HG03354 (cell line): Measurements from ENCODE around the gene MTERF2.
"Not testable (repeated sequence)": the region's sequence is repeated elsewhere in the genome, so short reads cannot be mapped to it uniquely, and the experiment has no call there.

ENCODE experiments used
- ATAC-seq: cut with Tn5 transposase; IDR thresholded peaks from one replicate; pipeline ENCODE4 v1.9.1; 2021; ENCODE audit warnings: mild to moderate bottlenecking; ENCODE audit not compliant: unreplicated experiment, poor library complexity, severe bottlenecking

MTERF2 gene

DNA sequence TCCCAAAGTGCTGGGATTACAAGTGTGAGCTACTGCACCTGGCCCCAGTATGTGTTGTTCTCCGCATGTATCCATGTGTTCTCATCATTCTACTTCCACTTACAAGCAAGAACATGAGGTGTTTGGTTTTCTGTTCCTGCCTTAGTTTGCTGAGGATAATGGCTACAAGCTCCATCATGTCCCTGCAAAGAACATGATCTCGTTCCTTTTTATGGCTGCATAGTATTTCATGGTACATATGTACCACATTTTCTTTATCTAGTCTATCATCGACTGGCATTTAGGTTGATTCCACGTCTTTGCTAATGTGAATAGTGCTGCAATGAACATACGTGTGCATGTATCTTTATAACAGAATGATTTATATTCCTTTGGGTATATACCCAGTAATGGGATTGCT lies 9.2 kb upstream of the MTERF2 start:
- ATAC-seq = not testable (repeated sequence)

DNA sequence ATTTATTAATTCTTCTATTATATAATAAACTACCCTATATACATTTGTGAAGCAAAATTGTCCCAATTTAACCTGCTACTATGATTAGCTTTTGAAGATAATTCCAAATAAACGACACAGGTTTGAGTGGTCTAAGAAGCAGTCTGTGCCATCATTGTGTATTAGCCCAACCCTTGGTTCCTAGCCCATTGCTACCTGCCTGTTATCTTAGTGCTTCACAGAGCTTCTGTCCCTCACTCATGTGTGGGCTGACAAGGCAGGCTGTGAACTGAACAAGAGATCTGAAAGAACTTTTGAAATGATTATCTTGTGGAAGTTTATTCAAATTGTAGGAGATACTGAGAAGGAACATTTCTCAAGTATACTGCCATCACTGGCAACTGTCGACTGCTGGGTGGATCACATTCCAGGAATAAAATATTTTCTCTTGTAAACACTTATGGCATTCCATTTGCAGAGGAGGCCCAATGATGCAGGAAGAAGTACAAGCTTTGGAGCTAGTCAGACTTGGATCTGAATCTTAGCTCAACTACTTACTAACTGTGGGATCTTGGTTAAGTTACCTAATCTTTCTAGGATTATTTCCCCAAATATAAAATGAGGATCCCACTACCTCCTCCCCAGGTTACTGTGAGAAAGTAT lies 7.8 kb upstream of the MTERF2 start:
- no peak for ATAC-seq

DNA sequence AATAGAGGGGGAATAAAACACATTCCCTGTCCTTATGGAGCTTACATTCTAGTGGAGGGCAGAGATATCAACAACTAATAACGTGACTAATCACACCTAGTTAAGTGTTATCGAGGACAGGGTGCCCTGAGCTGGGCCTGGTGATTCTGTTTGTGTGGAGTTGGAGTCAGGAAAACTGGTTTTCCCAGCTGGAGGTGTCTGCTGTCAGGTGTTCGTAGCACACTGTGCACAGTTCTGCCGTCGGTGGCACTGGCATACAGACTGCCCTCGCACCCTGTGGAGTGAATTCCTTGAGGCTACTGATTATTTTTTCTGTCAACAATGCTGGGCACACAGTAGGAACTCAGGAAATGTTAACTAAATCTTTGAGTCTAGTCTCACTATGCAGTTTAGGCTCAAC lies 900 bp upstream of the MTERF2 start:
- ATAC-seq = no peak

DNA sequence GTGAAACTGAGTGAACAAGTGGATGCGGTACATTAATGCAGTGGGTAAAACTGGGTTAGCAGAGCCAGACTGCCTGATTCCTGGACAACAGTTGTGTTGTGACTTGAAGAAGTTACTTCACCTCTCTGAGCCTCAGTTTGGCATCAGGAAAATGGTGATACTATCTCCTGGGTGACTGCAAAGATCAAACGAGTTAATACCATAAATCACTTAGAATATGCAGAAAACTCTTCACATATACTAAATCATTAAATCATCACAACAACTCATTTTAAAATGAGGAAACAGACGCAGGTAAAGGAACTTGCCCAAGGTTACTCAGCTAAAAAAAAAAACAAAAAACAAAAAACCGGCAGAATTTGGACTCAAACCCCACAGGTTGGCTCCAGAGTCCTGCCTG lies 811 bp downstream of the MTERF2 start:
- no peak for ATAC-seq

DNA sequence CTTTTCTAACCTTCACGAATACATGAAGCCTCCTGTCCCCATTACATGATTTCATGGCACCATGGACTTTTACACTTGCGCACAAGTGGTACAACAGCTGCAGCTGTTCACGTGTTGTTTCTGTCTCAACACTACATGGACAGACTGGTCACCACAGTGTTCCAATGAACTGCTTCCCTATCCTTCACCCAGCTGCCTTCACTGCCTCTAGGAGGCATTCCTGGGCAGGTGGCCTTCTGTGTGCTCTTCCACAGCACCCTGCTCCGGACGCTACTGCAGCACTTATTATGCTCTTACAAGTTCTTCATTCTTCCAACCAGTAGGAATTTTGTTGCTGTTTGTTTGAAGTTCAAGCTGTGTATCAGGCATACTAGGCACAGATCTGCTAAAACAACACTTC lies 1.5 kb downstream of the MTERF2 start:
- no peak for ATAC-seq

DNA sequence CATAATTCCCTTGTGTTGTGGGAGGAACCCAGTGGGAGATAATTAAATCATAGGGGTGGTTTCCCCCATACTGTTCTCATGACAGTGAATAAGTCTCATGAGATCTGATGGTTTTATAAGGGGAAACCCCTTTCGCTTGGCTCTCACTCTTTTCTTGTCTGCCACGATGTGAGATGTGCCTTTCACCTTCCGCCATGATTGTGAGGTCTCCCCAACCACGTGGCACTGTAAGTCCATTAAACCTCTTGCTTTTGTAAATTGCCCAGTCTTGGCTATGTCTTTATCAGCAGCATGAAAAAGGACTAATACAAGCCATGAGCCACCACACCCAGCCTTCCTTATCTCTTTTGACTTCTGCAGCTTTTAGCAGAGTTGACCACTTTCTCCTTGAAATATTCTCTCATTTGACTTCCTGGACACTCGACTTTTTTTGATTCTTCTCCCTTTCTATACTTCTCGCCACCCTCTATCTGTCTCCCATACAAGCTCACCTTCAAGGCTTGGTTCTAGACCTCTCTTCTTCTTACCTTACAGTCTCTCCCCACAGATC lies 2.3 kb downstream of the MTERF2 start:
- no peak for ATAC-seq

DNA sequence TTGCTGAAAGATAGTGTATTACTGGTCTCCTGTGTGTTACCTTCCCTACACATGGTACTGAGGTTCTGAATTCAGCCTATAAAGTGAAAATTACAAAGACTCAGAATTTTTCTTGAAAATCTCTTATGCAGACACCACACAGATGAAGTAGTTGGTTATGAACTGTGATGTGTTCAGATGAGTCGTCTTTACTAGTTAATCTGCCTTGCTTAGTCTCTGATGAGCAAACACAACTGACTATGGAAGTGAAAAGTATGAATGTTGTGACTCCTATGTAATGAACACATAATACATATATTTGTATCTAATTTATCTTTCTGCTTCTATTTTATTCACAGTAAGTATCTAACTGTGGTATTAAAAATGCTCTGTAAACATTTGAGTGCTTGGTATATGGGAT lies 4.7 kb downstream of the MTERF2 start:
- no peak for ATAC-seq

DNA sequence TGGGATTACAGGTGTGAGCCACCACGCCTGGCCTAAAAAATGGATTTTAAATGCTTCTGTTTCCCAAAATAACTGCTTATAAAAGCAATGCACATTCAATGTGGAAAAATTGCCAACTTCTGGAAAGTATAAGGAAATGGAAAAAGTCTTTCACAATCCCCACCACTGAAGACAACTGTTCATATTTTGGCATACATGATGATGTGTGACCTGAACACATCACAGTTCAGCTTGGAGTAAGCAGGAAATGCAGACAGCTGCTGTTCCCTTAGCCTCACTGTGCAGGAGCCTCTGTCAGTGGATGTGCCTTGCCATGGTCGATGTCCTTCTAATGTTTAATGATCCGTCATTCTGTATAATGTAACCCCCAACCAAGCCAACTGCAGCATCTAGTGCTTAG lies 5.2 kb downstream of the MTERF2 start:
- ATAC-seq = no peak

DNA sequence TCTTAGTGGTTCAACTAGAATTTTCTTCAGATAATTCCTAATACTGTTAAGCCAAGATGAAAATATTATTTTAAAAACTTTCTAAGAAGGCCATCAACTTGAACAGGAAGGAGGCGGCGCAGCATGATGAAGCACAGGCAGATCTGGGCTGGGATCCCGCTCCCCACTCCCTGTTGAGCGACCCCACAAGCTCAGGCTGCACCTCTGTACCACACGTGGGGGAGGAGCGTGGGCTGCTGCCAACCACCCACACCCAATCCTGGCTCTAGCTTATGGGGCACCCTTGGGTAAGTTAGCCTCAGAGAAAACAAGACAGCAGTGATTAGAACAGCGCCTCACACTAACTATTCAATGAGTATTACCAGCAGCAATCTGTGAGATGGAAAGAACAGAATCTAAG lies 6.0 kb downstream of the MTERF2 start:
- no peak for ATAC-seq

DNA sequence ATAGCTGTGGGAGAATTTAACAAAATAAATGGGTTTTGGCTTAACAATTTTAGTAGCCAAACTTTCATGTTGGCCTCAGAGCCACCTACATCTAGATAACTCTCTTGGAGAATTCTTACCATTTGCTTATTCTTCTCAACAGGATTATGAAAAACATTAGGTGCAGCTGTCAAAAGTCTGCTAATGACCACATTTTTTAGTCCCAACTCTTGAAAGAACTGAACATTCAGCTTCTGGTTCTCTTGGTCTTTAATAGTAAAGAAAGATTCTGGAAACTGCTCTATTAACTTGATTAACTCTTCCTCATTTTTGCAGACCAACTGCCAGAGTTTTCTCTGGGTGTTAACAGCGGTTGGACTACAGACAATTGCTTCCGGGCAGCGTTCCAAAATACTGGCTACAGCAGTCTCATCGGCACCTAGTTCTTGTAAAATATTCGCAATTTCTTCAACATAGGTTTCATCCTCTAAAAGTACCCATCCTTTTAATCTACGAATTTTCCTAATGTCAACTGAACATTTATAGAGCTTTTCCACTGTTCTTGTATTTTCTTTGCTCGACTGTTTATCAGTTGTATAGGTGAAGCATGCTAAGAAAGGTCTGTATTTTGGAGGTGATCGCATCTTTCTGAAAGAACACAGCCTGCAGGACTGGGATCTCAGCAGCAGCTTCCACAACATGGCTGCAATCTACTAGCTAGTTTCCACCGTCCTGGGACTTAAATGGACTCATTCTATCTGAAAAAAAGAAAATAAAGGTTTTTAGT lies 8.7 kb downstream of the MTERF2 start:
- ATAC-seq = no peak

DNA sequence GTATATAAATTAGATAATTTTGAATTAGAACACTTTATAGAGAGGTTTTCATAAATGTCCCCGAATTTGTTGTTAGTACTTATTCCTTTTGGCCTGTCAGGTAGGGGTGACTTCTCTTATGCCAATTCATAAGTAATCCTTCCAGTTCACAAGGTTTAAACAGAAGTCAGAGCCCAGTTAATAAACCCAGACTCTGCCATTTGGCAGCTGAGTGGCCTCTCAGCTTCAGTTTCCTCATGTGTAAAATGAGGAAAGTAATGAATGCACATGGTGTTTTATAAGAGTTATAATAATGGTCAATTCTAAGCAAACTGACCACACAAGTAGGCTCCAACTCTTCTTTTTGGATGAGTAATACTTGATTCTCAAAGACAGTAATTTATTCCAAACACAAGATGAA lies 10.3 kb downstream of the MTERF2 start:
- no peak for ATAC-seq

DNA sequence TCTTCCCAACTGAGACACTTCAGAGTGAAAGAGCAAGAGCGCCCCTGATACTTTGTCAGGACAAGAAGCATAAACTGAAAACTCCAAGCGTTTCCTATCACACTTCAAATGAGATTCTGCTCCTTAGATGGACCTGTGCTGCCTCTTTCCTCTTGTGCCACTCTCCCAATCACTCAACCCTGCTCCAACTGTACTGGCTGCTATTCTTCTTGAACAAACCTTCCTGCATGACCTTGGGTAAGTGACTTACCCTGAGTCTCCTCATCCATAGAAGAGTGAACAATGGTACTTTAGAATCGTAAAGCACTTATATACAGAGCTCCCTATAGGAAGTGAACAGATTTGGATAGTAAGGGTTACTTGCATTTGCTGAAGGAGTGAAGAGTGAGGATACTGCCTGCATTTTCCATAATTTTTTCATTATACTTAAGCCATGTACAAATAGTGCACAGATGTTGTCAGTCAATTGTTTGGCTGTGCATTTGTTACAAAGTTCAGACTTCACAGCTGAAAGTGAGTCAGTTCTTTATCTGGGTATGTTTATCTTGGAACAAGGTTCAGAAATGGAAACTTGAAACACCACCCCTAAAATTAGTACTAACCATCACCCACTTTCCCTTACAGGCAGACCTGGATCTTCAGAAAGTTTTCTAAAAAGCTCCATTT lies 10.8 kb downstream of the MTERF2 start:
- ATAC-seq = no peak

DNA sequence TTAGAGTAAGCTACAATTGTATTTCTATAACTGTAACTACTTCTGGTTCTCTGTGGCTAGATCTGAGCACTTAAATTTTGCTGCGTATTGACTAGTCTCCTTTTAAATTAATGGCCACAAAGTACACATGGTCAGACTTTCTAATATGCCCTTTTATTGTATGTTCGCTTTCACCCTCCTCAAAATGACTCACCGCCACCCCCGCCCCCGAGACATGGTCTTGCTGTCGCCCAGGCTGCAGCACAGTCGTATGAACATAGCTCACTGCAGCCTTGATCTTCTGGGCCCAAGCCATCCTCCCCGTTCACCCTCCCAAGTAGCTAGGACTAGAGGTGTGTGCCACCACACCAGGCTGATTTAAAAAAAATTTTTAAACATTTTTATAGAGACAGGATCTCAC lies 11.8 kb downstream of the MTERF2 start:
- no peak for ATAC-seq

DNA sequence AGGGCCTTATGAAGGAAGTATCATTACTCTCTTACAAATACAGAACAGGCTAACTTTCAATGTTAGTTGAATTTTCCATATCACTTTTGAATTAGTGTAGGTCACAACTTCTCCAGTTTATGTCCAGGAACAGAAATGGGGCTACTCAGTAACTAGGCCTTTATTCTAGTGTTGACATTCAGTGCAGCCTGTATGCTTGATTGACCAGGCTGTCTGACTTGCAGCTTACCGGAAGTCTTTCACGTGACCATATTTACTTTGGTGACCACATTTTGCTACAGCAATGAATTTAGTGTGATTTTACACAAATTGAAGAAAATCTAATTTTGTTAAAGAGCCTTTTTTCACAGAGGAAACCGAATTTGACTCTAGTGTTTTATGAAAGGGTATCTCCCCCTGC lies 12.4 kb downstream of the MTERF2 start:
- peak; percentile 98 for ATAC-seq

DNA sequence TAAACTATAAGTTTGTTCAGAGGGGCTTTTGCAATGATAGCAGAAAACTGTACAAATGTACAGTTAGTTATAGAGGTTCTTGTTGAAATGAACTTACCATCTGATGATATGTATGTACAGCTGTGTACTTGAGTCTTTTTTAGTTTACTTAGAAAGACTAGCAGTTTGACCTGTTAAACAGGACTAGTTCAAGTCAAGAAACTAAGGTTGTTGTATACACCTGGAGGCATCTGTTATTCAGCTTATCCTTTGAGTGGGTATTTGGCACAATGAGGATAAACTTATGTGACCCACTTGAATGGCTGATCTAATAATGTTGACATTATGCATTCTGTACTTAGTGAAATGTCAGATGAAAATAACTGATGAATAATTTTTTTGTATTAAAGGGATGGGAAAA lies 13.4 kb downstream of the MTERF2 start:
- no peak for ATAC-seq

DNA sequence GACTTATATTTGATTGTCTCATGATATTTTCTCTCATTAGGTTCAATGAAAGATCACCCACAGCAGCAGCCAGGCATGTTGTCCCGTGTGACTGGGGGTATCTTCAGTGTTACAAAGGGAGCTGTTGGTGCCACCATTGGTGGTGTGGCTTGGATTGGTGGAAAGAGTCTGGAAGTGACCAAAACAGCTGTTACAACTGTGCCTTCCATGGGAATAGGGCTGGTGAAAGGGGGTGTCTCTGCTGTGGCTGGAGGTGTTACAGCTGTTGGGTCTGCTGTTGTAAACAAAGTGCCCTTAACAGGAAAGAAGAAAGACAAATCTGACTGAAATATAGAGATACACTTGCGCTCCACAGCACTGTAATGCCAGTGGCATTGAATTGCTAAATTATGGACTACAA lies 15.9 kb downstream of the MTERF2 start:
- no peak for ATAC-seq

DNA sequence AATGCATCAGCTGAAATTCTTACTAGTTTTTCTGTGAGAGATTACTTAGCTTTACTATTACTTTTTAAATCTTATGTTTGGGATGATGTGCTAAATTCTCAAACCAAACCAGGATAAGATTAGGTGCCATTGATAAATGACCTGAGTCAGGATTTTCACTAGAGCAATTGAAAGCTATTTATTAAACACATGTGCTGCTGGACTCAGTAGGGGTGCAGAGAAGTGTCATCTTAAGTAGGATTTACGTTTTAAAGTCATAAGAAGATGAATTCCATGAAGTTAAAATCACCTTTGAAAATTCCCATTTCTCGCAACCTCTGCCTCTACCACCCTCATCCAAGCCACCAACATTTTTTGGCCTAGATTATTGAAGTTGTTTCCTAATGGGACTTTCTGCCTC lies 22.4 kb downstream of the MTERF2 start:
- no peak for ATAC-seq

DNA sequence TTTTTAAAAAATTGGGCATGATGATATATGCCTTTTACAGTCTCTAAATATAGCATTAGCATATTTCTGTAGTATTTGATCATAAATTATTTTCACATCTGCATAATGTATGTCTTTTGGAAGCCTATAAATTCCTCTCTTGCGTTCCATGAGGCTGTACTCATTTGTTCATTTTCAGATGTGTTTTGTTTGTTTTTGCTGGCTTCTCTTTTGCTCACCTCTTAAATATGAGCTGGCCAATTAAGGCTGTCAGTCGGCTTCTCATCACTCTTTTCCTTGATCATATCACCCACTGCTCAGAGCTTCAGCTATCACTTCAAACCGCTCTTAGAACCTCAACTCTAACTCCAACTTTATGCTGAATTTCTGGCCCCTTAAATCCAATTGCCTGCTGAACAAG lies 24.7 kb downstream of the MTERF2 start:
- no peak for ATAC-seq

DNA sequence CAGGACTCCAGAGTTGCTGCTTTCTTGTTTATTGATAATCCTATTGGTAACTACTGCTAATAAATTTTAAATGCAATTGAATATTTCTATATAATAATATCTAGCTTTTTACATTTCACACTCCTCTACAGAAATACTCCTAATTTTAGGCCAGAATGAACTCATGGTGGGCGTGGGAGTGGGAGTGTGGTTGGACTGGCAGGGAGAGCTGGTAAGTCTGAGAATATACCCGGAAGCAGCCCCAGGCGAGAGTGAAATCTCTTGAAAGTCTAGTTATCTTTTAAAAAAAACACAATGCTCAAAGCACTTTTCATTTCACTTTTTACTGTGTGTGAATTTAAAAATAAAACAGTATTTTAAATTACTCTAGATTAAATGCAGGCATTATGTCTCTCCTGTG lies 26.5 kb downstream of the MTERF2 start:
- ATAC-seq = no peak

DNA sequence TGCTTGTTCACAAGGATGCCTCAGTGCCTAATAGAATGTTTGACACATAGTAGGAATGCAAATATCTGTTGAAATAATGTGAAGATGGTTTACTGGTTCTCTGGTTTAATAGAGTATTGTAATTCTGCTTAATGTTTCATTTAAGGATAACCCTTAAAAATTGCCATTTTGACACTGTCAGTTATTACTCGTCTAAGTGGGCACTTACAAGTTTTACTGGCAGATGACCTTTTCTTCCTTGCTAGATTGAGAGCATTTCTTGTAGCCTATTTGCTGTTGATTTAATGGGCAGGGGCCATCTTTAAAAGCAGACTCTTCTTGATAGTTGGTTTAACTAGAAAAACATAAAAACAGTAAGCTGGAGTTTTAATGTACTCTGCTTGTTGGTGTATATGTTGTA lies 29.4 kb downstream of the MTERF2 start:
- no peak for ATAC-seq

DNA sequence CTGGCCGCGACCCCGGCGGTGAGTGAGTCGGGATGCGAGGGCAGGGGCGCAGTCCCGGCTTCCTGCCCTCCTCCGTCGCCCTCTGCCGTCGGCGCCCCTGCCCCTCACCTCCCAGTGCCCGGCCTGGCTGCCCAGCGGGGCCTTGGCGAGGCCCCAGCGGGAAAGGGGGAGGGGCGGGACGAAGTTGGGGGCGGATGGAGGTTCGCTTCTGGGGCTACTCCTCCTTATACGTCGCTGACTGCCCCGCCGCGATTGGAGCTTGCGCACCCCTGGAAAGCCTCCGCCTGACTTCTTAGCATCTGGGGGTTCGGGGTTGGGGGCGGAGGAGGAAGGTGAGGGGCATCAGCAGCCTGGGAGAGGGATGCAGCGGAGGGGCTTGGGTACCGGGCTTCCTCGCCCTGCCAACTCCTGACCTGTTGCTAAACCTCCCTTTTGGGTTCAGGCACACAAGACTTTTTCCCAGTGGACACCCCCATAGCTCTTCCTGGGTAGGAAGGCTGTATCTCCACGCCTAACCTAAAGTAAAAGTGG lies 30.8 kb downstream of the MTERF2 start:
- ATAC-seq = peak; percentile 44
